Ishikawa (cell line): ENCODE data around the gene PDE7B.

Source experiments
- CEBPB ChIP-seq: IDR thresholded peaks from 2 replicates; pipeline ENCODE4 v1.6.1; 2012
- CREB1 ChIP-seq: IDR thresholded peaks from 2 replicates; pipeline ENCODE4 v1.6.1; 2012; ENCODE audit warnings: low read depth
- EGR1 ChIP-seq: IDR thresholded peaks from 2 replicates; pipeline ENCODE4 v1.6.1; 2012
- EP300 ChIP-seq: IDR thresholded peaks from 2 replicates; pipeline ENCODE4 v1.6.1; 2012; ENCODE audit warnings: borderline replicate concordance
- FOXM1 ChIP-seq: IDR thresholded peaks from 2 replicates; pipeline ENCODE4 v1.6.1; 2012; ENCODE audit warnings: low read depth, borderline replicate concordance
- MAX ChIP-seq: IDR thresholded peaks from 2 replicates; pipeline ENCODE4 v1.6.1; 2012
- NFIC ChIP-seq: IDR thresholded peaks from 2 replicates; pipeline ENCODE4 v1.6.1; 2012
- RAD21 ChIP-seq: IDR thresholded peaks from 2 replicates; pipeline ENCODE4 v1.6.1; 2012; ENCODE audit warnings: low read depth
- TAF1 ChIP-seq: IDR thresholded peaks from 2 replicates; pipeline ENCODE4 v1.6.1; 2012; ENCODE audit warnings: low read depth, mild to moderate bottlenecking
- TCF12 ChIP-seq: IDR thresholded peaks from 2 replicates; pipeline ENCODE4 v1.6.1; 2012; ENCODE audit warnings: low read depth
- TEAD4 ChIP-seq: IDR thresholded peaks from 2 replicates; pipeline ENCODE4 v1.6.1; 2012
- YY1 ChIP-seq: IDR thresholded peaks from 2 replicates; pipeline ENCODE4 v1.6.1; 2012; ENCODE audit warnings: low read depth
- ZBTB7A ChIP-seq: IDR thresholded peaks from 2 replicates; pipeline ENCODE4 v1.6.1; 2012; ENCODE audit warnings: low read depth
- TF ChIP-seq, protein P1 (sequence below): IDR thresholded peaks from 2 replicates; pipeline ENCODE4 v1.6.1; 2012
- TF ChIP-seq, protein P2 (sequence below): IDR thresholded peaks from 2 replicates; pipeline ENCODE4 v1.6.1; 2012; ENCODE audit warnings: low read depth, mild to moderate bottlenecking

Gene PDE7B

DNA sequence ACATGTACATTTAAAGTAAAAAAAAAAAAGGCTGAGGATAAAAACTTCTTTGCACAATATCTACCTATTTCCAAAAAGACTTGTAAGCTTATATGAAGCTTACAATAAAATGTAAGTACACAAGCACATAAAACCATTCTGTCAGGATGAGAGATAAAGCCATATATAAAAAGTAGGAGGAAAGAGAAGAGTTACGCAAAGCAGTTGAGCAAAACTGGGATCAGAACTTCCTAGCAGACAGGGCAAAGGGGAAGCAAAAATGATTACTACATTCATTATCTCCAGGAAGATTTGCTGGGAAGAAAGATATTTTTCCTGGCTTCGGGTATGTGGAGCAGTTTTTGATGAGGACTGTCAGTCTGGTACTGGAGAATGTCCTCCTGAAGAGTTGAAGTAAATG lies 200.5 kb downstream of the PDE7B start:
- TF ChIP-seq FOXM1, result no peak
- TF ChIP-seq RAD21, result no peak
- no peak for TF ChIP-seq EGR1
- no peak for TF ChIP-seq MAX
- TF ChIP-seq, protein P1, sequence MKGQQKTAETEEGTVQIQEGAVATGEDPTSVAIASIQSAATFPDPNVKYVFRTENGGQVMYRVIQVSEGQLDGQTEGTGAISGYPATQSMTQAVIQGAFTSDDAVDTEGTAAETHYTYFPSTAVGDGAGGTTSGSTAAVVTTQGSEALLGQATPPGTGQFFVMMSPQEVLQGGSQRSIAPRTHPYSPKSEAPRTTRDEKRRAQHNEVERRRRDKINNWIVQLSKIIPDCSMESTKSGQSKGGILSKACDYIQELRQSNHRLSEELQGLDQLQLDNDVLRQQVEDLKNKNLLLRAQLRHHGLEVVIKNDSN, result no peak
- no peak for TF ChIP-seq CREB1
- TF ChIP-seq TEAD4, result no peak
- no peak for TF ChIP-seq ZBTB7A
- no peak for TF ChIP-seq TCF12
- TF ChIP-seq TAF1, result no peak
- no peak for TF ChIP-seq EP300
- TF ChIP-seq, protein P2, sequence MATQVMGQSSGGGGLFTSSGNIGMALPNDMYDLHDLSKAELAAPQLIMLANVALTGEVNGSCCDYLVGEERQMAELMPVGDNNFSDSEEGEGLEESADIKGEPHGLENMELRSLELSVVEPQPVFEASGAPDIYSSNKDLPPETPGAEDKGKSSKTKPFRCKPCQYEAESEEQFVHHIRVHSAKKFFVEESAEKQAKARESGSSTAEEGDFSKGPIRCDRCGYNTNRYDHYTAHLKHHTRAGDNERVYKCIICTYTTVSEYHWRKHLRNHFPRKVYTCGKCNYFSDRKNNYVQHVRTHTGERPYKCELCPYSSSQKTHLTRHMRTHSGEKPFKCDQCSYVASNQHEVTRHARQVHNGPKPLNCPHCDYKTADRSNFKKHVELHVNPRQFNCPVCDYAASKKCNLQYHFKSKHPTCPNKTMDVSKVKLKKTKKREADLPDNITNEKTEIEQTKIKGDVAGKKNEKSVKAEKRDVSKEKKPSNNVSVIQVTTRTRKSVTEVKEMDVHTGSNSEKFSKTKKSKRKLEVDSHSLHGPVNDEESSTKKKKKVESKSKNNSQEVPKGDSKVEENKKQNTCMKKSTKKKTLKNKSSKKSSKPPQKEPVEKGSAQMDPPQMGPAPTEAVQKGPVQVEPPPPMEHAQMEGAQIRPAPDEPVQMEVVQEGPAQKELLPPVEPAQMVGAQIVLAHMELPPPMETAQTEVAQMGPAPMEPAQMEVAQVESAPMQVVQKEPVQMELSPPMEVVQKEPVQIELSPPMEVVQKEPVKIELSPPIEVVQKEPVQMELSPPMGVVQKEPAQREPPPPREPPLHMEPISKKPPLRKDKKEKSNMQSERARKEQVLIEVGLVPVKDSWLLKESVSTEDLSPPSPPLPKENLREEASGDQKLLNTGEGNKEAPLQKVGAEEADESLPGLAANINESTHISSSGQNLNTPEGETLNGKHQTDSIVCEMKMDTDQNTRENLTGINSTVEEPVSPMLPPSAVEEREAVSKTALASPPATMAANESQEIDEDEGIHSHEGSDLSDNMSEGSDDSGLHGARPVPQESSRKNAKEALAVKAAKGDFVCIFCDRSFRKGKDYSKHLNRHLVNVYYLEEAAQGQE, result no peak
- TF ChIP-seq CEBPB, result no peak

- TF ChIP-seq TEAD4 (peak; percentile 50), EP300 (peak; percentile 82), NFIC (0 out of 2 replicates have a peak, but pooled peaks have one; percentile 15), ZBTB7A (no peak), FOXM1 (peak; percentile 55; the same call in 1 of the 2 replicates), RAD21 (no peak), EGR1 (no peak), MAX (no peak)
These were observed 207.4 kb downstream of the PDE7B start for GRCh38 chr6:136058852-136059251.

DNA sequence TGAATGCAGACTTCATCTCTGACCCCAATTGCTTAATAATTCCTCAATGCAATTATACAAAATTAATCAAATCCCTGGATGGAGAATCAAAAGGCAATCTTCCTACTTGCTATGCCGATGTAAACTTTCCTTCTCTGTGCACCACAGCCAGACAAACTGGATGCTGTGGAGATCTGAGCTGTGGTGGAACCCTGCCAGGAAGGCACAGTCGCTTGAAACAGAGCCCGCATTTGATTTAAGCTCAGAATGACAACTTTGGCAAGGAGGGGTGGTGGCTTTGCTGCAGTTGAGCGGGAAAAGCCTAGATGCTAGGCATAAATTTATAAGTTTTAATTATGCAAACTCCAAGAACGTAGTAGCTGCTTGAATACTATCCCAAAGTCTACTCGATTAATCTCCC lies 207.8 kb downstream of the PDE7B start:
- TF ChIP-seq TEAD4 (no peak), NFIC (peak; percentile 71)

- no peak for TF ChIP-seq FOXM1
- TF ChIP-seq, protein P1, result no peak
- TF ChIP-seq RAD21, result no peak
- TF ChIP-seq, protein P2, result no peak
- TF ChIP-seq TCF12, result no peak
- TF ChIP-seq MAX, result no peak
- TF ChIP-seq TAF1, result no peak
- TF ChIP-seq YY1, result no peak
These were observed 208.6 kb downstream of the PDE7B start for GRCh38 chr6:136060052-136060451.

DNA sequence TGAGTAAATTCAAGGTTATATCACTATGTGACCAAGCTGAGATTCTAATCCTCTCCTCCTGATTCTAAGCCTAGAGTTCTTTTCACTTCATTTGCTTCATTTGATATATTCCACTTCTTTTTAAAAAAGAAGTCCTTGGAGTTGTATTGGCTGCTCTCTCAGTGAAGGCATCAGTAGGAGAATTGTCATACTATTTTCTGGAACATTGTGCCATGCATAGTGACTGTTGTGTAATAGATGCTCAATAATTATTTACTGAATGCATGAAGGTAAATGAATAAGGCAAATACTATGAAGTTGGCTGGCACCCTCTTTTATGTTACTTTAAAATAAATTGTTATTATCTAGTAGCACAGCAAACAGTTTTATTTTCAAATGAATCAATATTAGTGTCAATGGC lies 209.3 kb downstream of the PDE7B start:
- TF ChIP-seq CEBPB, result peak; percentile 24; the same call in 1 of the 2 replicates
- TF ChIP-seq, protein P2, result no peak
